Colonic mucosa (tissue), 4 donors: ENCODE results near the gene RNF103. TPM values are rescaled to one million over a fixed set of nuclear protein-coding genes. Genes with fewer than 3 reads are reported as not detected.

ENCODE experiments used
- DNase-seq: peaks from one replicate; pipeline ENCODE4 v3.0.0-alpha.2; 2020
- H3K27ac ChIP-seq: fragments of 200-600 bp; one replicate; pipeline ENCODE4 v1.8.0; 2021
- H3K27me3 ChIP-seq: fragments of 200-600 bp; one replicate; pipeline ENCODE4 v1.8.0; 2021
- H3K36me3 ChIP-seq: fragments of 200-600 bp; one replicate; pipeline ENCODE4 v1.8.0; 2021
- H3K4me1 ChIP-seq: fragments of 200-600 bp; one replicate; pipeline ENCODE4 v1.8.0; 2021; ENCODE audit warnings: mild to moderate bottlenecking
- H3K4me3 ChIP-seq: fragments of 200-600 bp; one replicate; pipeline ENCODE4 v1.8.0; 2021
- H3K9ac ChIP-seq, 2 donors: one replicate each; pipeline ENCODE4 v1.7.0; 2013; ENCODE audit warnings: control low read depth in 2 of 2, low read depth in 2 of 2, low read length in 2 of 2
- H3K9me3 ChIP-seq: fragments of 200-600 bp; one replicate; pipeline ENCODE4 v1.8.0; 2021
- intact Hi-C: fragments of 100-400 bp; cut with DNase I; formaldehyde crosslinking; loops from one replicate; pipeline ENCODE4 v1.14.1; 2022
- total RNA-seq, 2 donors: library from RNA; stranded (reverse); fragmentation: NEBNext Ultra II Directional in 1 of 2; extraction: Animal tissue kit (Norgen Biotek cat#: 25700) in 1 of 2; gene quantifications; one replicate each; pipeline ENCODE4 v1.2.1, GENCODE V29; 2021
- TF ChIP-seq, protein P1 (sequence below): fragments of 200-600 bp; IDR thresholded peaks from one replicate; pipeline ENCODE4 v1.8.0; 2022; ENCODE audit warnings: antibody characterized with exemption, mild to moderate bottlenecking
- donor health status: healthy.
- donor health status: DM: no; HTN: no; CAD: no.
- donor health status: DM: no; HTN: no; CAD: no.

RNF103 gene
- total RNA-seq, 2 donors from 2014 or later = 41.0 to 58.7 TPM

DNA sequence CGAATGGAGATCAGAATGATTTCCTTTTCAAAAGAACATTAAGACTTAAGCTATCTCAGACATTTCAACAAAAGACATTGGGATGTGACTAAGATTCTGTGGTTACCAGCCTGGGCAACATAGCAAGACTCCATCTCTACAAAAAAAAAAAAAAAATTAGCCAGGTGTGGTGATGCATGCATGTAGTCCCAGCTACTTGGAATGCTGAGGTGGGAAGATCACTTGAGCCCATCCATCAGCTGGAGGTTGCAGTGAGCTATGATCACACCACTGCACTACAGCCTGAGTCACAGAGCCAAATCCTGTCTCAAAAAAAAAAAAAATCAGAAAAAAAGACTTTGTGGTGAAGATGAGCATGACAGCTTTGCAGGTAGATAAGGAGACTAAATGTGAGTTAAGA lies 12.8 kb downstream of the RNF103 start:
- no peaks in the 10 kb centered on the region for H3K36me3 ChIP-seq
- no peak overlapping the region for H3K4me3 ChIP-seq
- TF ChIP-seq, protein P1, sequence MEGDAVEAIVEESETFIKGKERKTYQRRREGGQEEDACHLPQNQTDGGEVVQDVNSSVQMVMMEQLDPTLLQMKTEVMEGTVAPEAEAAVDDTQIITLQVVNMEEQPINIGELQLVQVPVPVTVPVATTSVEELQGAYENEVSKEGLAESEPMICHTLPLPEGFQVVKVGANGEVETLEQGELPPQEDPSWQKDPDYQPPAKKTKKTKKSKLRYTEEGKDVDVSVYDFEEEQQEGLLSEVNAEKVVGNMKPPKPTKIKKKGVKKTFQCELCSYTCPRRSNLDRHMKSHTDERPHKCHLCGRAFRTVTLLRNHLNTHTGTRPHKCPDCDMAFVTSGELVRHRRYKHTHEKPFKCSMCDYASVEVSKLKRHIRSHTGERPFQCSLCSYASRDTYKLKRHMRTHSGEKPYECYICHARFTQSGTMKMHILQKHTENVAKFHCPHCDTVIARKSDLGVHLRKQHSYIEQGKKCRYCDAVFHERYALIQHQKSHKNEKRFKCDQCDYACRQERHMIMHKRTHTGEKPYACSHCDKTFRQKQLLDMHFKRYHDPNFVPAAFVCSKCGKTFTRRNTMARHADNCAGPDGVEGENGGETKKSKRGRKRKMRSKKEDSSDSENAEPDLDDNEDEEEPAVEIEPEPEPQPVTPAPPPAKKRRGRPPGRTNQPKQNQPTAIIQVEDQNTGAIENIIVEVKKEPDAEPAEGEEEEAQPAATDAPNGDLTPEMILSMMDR = no peak
- H3K27ac ChIP-seq = no peak overlapping the region
- no peaks in the 10 kb centered on the region for H3K27me3 ChIP-seq
- no peaks in the 10 kb centered on the region for H3K4me1 ChIP-seq
- no peaks in the 10 kb centered on the region for H3K9me3 ChIP-seq
- H3K9ac ChIP-seq = no peak overlapping the region
- intact Hi-C loops = loop anchor here (10.0 kb wide), 2 partner anchors 64 to 144 kb away; no protein-coding TSS in a partner anchor
- DNase-seq = no peak

DNA sequence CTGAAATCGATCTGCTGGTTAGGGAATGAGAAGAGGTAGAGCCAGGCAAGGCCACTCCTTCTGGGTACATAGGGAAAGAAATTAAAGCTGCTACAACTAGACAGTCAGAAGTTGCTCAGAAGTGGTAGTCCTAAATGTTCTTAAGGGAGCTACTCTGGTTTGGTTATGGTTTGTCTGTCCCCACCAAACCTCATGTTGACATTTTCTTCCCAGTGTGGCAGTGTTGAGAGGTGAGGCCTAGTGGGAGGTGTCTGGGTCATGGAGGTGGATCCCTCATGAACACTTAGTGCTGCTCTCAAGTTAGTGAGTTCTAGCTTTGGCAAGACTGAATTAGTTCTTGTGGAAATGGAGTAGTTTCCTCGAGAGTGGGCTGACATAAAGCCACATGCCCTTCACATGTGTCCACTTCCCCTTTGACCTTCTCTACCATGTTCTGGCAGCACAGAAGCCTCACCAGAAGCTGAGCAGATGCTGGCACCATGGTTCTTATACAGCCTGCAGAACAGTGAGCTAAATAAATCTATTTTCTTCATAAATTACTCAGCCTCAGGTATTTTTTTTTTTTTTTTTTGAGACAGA lies 14.7 kb downstream of the RNF103 start:
- TF ChIP-seq, protein P1 = no peak
- Histone ChIP-seq H3K4me3 (no peak overlapping the region), H3K4me1 (no peaks in the 10 kb centered on the region), H3K27ac (no peak overlapping the region), H3K9me3 (no peaks in the 10 kb centered on the region), H3K9ac (no peak overlapping the region), H3K27me3 (no peaks in the 10 kb centered on the region), H3K36me3 (peaks cover under 1% of the 10 kb centered on the region)
- intact Hi-C loops = no loop called here
- DNase-seq = no peak

DNA sequence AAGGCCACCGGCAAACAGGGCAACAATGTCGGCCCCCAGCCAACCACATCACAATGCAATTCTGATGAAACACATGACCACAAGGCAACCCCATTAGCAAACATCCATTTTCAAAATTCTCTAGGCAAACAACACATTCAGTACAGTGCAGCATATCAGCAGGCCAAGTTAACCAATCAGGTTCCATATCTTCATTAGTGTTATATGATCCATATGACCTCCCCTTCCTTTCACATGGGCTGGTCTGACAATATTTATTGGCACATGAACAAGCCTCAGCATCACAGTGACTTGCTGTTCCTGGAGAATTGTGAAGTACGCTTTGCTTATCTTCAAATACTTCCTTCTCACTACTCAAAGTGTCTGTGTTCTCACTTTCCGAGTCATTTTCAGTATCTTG lies 19.8 kb downstream of the RNF103 start:
- no peak overlapping the region for H3K9ac ChIP-seq
- intact Hi-C loops = no loop called here
- H3K36me3 ChIP-seq = peaks cover 4% of the 10 kb centered on the region
- no peak for DNase-seq
- H3K4me3 ChIP-seq = no peak overlapping the region
- no peaks in the 10 kb centered on the region for H3K9me3 ChIP-seq
- no peaks in the 10 kb centered on the region for H3K4me1 ChIP-seq
- no peaks in the 10 kb centered on the region for H3K27me3 ChIP-seq
- TF ChIP-seq, protein P1 = no peak
- H3K27ac ChIP-seq = no peak overlapping the region

DNA sequence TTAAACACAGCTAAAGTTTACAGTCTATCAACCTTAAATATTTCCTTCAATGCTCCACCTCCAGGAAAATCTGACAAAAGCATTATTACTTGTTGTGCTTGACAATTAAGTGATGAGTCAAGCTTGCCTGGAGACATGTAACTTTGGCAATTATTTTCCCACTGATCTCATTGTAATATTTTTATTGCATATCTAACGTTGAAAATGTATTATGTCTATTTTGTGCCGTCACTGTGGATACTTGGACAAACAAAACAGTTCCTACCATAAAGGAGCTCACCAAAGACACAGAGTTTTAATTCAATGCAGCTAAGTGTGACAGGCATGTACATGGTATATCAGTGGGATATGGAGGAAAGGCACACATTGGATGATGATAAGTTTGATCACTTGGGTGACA lies 24.7 kb downstream of the RNF103 start:
- Histone ChIP-seq H3K36me3 (peaks cover 3% of the 10 kb centered on the region), H3K4me1 (no peaks in the 10 kb centered on the region), H3K27me3 (no peaks in the 10 kb centered on the region), H3K27ac (no peak overlapping the region), H3K9ac (no peak overlapping the region), H3K4me3 (no peak overlapping the region), H3K9me3 (no peaks in the 10 kb centered on the region)
- intact Hi-C loops = no loop called here
- TF ChIP-seq, protein P1 = no peak
- no peak for DNase-seq

DNA sequence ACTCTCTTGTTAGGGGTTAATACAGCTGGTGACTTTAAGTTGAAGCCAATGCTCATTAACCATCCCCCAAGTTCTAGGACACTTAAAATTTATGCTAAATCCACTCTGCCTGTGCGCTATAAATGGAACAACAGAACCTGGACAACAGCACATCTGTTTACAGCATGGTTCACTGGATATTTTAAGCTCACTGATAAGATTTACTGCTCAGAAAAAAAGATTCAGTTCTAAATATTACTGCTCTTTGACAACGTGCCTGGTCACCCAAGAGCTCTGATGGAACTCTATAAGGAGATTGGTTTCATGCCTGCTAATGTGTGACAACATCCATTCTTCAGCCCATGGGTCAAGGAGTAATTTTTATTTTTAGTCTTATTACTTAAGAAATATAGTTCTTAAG lies 27.5 kb downstream of the RNF103 start:
- Histone ChIP-seq H3K36me3 (no peaks in the 10 kb centered on the region), H3K27ac (no peak overlapping the region), H3K27me3 (no peaks in the 10 kb centered on the region), H3K4me1 (no peaks in the 10 kb centered on the region), H3K4me3 (no peak overlapping the region), H3K9ac (no peak overlapping the region), H3K9me3 (no peaks in the 10 kb centered on the region)
- intact Hi-C loops = no loop called here
- no peak for DNase-seq
- TF ChIP-seq, protein P1 = no peak
